Measurements from ENCODE around the gene PLAC1. TPM values are rescaled to one million over a fixed set of nuclear protein-coding genes. Genes with fewer than 3 reads are reported as not detected.

Gene PLAC1
- total RNA-seq, 1 experiment from 2014 or later: 2.7 TPM

DNA sequence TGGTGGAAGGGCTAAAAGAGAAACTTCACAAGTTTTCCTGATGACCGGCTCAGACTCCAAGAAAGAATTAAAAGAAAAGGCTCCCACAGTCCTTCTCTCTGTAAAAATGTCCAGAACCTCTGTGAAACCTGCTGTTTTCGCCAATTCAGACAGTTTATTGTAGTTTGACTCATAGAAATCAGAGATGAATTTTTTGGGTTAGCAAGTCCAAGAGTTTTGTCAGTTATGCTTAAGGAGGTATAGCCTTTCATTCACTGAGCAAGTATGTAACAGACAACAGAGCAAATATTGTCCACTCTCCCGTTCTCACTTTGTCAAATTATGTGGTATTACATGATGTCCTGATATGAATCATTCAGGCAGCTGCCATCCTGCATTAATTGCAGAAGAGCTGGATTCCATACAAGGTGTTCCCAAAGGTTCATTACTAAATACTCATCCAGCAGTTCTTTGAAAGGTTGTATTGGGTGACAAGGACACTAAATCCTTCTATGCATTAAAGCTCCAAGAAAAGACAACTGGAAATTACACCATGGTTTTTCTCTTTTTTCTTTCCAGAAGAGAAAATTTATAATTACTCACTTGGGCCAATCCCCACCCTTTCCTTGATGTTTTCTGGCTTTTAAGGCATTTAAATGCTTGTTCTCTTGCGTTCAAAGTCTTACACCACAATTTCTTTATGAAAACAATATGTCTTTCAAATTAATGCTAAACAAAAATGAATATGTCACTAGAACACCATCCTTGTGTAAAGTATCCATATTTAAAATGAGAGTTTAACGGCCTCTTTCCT, 30.0 kb upstream of the PLAC1 start:
- no peak for DNase-seq
- TF ChIP-seq, protein P1, sequence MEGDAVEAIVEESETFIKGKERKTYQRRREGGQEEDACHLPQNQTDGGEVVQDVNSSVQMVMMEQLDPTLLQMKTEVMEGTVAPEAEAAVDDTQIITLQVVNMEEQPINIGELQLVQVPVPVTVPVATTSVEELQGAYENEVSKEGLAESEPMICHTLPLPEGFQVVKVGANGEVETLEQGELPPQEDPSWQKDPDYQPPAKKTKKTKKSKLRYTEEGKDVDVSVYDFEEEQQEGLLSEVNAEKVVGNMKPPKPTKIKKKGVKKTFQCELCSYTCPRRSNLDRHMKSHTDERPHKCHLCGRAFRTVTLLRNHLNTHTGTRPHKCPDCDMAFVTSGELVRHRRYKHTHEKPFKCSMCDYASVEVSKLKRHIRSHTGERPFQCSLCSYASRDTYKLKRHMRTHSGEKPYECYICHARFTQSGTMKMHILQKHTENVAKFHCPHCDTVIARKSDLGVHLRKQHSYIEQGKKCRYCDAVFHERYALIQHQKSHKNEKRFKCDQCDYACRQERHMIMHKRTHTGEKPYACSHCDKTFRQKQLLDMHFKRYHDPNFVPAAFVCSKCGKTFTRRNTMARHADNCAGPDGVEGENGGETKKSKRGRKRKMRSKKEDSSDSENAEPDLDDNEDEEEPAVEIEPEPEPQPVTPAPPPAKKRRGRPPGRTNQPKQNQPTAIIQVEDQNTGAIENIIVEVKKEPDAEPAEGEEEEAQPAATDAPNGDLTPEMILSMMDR (IDR thresholded peaks at IDR 0.05; ENCODE audit: insufficient read depth in 1 of 2, low read depth in 1 of 2, low read length in 1 of 2, severe bottlenecking in 1 of 2, unreplicated experiment in 1 of 2): no peak
- Mint-ChIP-seq H3K4me3 (ENCODE audit: unreplicated experiment) (no peak overlapping the region), H3K9me3 (ENCODE audit: unreplicated experiment) (no peaks in the 10 kb centered on the region), H3K27me3 (ENCODE audit: insufficient read depth, unreplicated experiment) (no peaks in the 10 kb centered on the region), H3K27ac (ENCODE audit: unreplicated experiment) (no peak overlapping the region), H3K36me3 (ENCODE audit: insufficient read depth, unreplicated experiment) (no peaks in the 10 kb centered on the region), H3K4me1 (ENCODE audit: low read depth, unreplicated experiment) (peaks cover 8% of the 10 kb centered on the region)
- H3K36me3 ChIP-seq (ENCODE audit: control insufficient read depth, insufficient read depth, low read length): no peaks in the 10 kb centered on the region
- intact Hi-C loops (cut with micrococcal nuclease; ENCODE audit: unreplicated experiment): no loop called here
- CTCF ChIA-PET: no interaction called here
- no peaks in the 10 kb centered on the region for H3K27me3 ChIP-seq (replicated peaks; ENCODE audit: control insufficient read depth, insufficient read depth, low read length)
- peaks cover 14% of the 10 kb centered on the region for H3K4me1 ChIP-seq
- H3K9me3 ChIP-seq: no peaks in the 10 kb centered on the region
- no peak overlapping the region for H3K4me3 ChIP-seq (ENCODE audit: low read depth, low read length)
- POLR2A ChIA-PET: no interaction called here
- no TSS peak for BruUV-seq (replicated peaks)

DNA sequence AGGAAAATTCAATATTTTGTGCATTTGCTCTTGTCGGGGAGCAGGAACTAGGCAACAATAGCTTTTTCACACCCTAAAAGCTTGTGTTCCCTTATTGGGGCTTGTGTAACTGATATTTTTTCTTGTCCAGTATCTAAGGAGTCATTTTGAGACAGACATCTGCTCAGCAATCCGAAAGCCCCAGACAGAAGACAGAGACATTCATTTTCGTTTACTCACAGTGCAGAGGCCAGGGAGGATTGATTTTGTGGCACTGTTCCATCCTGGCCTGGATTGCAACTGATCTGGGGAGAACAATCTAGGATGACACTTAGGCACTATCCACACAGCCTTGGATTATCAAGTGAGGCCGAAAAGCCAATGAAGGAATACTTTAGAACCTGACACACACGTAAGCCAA, 27.4 kb upstream of the PLAC1 start:
- Mint-ChIP-seq H3K9me3 (ENCODE audit: unreplicated experiment) (no peaks in the 10 kb centered on the region), H3K36me3 (ENCODE audit: insufficient read depth, unreplicated experiment) (no peaks in the 10 kb centered on the region), H3K4me3 (ENCODE audit: unreplicated experiment) (no peak overlapping the region), H3K4me1 (ENCODE audit: low read depth, unreplicated experiment) (no peaks in the 10 kb centered on the region), H3K27ac (ENCODE audit: unreplicated experiment) (no peak overlapping the region), H3K27me3 (ENCODE audit: insufficient read depth, unreplicated experiment) (no peaks in the 10 kb centered on the region)
- ChIA-PET CTCF (no interaction called here), POLR2A (no interaction called here)
- no peaks in the 10 kb centered on the region for H3K27me3 ChIP-seq (replicated peaks; ENCODE audit: control insufficient read depth, insufficient read depth, low read length)
- BruUV-seq (replicated peaks): no TSS peak
- intact Hi-C loops (cut with micrococcal nuclease; ENCODE audit: unreplicated experiment): no loop called here
- no peaks in the 10 kb centered on the region for H3K36me3 ChIP-seq (ENCODE audit: control insufficient read depth, insufficient read depth, low read length)
- H3K9me3 ChIP-seq: no peaks in the 10 kb centered on the region
- TF ChIP-seq, protein P1 (IDR thresholded peaks at IDR 0.05; ENCODE audit: insufficient read depth in 1 of 2, low read depth in 1 of 2, low read length in 1 of 2, severe bottlenecking in 1 of 2, unreplicated experiment in 1 of 2): no peak
- H3K4me1 ChIP-seq: no peaks in the 10 kb centered on the region
- H3K4me3 ChIP-seq (ENCODE audit: low read depth, low read length): no peak overlapping the region
- DNase-seq: no peak

DNA sequence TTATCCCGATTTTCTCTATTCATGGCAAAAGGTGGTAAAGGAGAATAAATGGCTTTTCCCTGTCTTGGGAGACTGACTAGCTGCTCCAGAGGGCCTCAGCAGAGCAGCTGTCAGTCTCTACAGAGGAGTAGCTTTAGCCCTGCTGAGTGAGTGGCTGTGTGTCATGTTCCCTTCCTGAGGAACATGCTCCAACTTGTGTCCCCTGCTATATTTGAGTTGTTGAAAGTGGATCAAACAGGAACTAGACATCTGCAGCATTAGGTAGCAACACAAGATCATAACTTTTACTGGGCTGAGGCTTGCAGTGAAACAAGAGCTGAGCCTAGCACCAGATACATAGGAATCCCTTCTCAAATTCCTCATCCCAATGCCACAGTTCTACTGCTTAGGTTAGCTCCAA, 26.7 kb upstream of the PLAC1 start:
- H3K36me3 ChIP-seq (ENCODE audit: control insufficient read depth, insufficient read depth, low read length): no peaks in the 10 kb centered on the region
- Mint-ChIP-seq H3K9me3 (ENCODE audit: unreplicated experiment) (no peaks in the 10 kb centered on the region), H3K36me3 (ENCODE audit: insufficient read depth, unreplicated experiment) (no peaks in the 10 kb centered on the region), H3K4me3 (ENCODE audit: unreplicated experiment) (no peak overlapping the region), H3K27me3 (ENCODE audit: insufficient read depth, unreplicated experiment) (no peaks in the 10 kb centered on the region), H3K4me1 (ENCODE audit: low read depth, unreplicated experiment) (no peaks in the 10 kb centered on the region), H3K27ac (ENCODE audit: unreplicated experiment) (no peak overlapping the region)
- BruUV-seq (replicated peaks): no TSS peak
- TF ChIP-seq, protein P1 (IDR thresholded peaks at IDR 0.05; ENCODE audit: insufficient read depth in 1 of 2, low read depth in 1 of 2, low read length in 1 of 2, severe bottlenecking in 1 of 2, unreplicated experiment in 1 of 2): no peak
- ChIA-PET POLR2A (no interaction called here), CTCF (no interaction called here)
- H3K9me3 ChIP-seq: no peaks in the 10 kb centered on the region
- no peak for DNase-seq
- no peaks in the 10 kb centered on the region for H3K4me1 ChIP-seq
- H3K27me3 ChIP-seq (replicated peaks; ENCODE audit: control insufficient read depth, insufficient read depth, low read length): no peaks in the 10 kb centered on the region
- no peak overlapping the region for H3K4me3 ChIP-seq (ENCODE audit: low read depth, low read length)
- intact Hi-C loops (cut with micrococcal nuclease; ENCODE audit: unreplicated experiment): no loop called here

Measured in Caco-2 (cell line).